Effector CD8-positive, alpha-beta T cell (primary cell): ENCODE data around the gene CEBPA.

Source experiments
- DNase-seq: peaks from one replicate; lab custom pipeline; 2025; lab: John Stamatoyannopoulos, UW

The CEBPA gene

DNA sequence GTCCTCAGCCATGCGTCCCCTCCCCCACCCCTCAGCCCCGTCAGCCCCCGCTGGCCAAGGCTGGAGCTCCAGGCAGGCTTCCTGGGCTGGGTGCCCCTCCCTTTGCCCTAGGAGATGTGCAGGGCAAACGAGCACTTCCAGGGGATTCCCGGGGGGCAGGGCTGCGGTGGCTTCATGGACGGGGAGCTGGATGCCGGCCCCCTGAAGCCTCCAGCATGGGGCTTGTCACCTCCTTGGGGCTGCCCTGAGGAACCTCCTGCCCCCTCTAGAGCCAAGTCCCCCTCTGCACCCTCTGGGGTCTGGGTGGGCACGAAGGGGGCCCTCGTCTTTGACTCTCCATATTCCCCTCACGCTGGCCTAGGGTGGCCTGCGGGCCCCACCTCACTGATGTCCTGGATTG lies 51.3 kb downstream of the CEBPA start:
- DNase-seq, result no peak

DNA sequence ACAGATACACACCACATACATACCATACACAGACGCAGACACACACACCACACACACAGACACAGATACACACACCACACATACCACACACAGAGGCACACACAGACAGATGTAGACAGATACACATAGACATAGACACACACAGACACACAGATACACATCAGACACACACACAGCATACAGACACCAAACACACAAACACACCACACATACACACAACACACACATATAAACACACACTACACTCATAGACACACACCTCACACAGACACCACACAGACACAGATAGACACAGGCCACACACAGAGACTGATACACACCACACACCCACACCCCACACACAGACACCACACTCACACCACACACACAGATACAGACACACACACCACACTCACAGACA lies 51.8 kb downstream of the CEBPA start:
- no peak for DNase-seq
